Endodermal cell (in vitro differentiated cells): ENCODE results near the gene NREP. TPM values are rescaled to one million over a fixed set of nuclear protein-coding genes. Genes with fewer than 3 reads are reported as not detected.

ENCODE experiments used
- DNase-seq: peaks from one replicate; pipeline ENCODE4 v3.0.0-alpha.2; 2017
- H3K27ac ChIP-seq: 2 replicates; pipeline ENCODE4 v1.5.1; 2013; ENCODE audit warnings: mild to moderate bottlenecking, low read depth, low read length, moderate library complexity
- H3K27me3 ChIP-seq: 2 replicates; pipeline ENCODE4 v1.6.1; 2013; ENCODE audit warnings: mild to moderate bottlenecking, low read length, moderate library complexity; ENCODE audit not compliant: insufficient read depth, control insufficient read depth, poor library complexity, severe bottlenecking
- H3K36me3 ChIP-seq: 2 replicates; pipeline ENCODE4 v1.7.0; 2013; ENCODE audit warnings: mild to moderate bottlenecking, low read length, moderate library complexity; ENCODE audit not compliant: control insufficient read depth, insufficient read depth
- H3K4me1 ChIP-seq: one replicate; pipeline ENCODE4 v1.7.0; 2013; ENCODE audit warnings: low read length; ENCODE audit not compliant: control insufficient read depth, insufficient read depth
- H3K4me3 ChIP-seq: 2 replicates; pipeline ENCODE4 v1.5.1; 2013; ENCODE audit warnings: mild to moderate bottlenecking, low read length, moderate library complexity
- H3K9ac ChIP-seq: 2 replicates; pipeline ENCODE4 v1.6.1; 2013; ENCODE audit warnings: mild to moderate bottlenecking, low read length, moderate library complexity; ENCODE audit not compliant: poor library complexity, severe bottlenecking; ENCODE audit errors: extremely low read depth
- H3K9me3 ChIP-seq: 2 replicates; pipeline ENCODE4 v1.6.1; 2013; ENCODE audit warnings: mild to moderate bottlenecking, low read length, moderate library complexity; ENCODE audit not compliant: control insufficient read depth
- H3K27ac Mint-ChIP-seq: 2 replicates; pipeline ENCODE4 v1.8.0; 2020; ENCODE audit warnings: mixed read lengths
- H3K27me3 Mint-ChIP-seq: 2 replicates; pipeline ENCODE4 v1.8.0; 2021; ENCODE audit warnings: mild to moderate bottlenecking, mixed read lengths; ENCODE audit not compliant: insufficient read depth
- H3K36me3 Mint-ChIP-seq: 2 replicates; pipeline ENCODE4 v1.8.0; 2020; ENCODE audit warnings: low read depth, mixed read lengths
- H3K4me1 Mint-ChIP-seq: 2 replicates; pipeline ENCODE4 v1.8.0; 2020; ENCODE audit warnings: mixed read lengths
- H3K4me3 Mint-ChIP-seq: 2 replicates; pipeline ENCODE4 v1.8.0; 2020; ENCODE audit warnings: mild to moderate bottlenecking, moderate library complexity, mixed read lengths
- H3K9me3 Mint-ChIP-seq: 2 replicates; pipeline ENCODE4 v1.8.0; 2020; ENCODE audit warnings: mild to moderate bottlenecking, mixed read lengths
- CTCF ChIP-seq: fragments of 200-600 bp; sonication (generic); conservative IDR thresholded peaks from 2 replicates; pipeline ENCODE4 v1.5.0; 2021; ENCODE audit warnings: antibody characterized with exemption, mild to moderate bottlenecking
- WGBS, 2 experiments: methylation state at CpG; one replicate each; pipeline versions ENCODE4 v1.1.5 to v1.1.7; 2013; ENCODE audit warnings: missing lambda C conversion rate in 2 of 2, mixed read lengths in 1 of 2; ENCODE audit not compliant: insufficient coverage in 1 of 2, insufficient read length in 1 of 2; 5-methylcytosine and 5-hydroxymethylcytosine counted together
- total RNA-seq, 2 donors: library from RNA; stranded (reverse); fragmentation: NEBNext Ultra II Directional in 1 of 2; extraction: Animal tissue kit (Norgen Biotek cat#: 25700) in 1 of 2; gene quantifications; 2 replicates in 1 of 2; 3 replicates in 1 of 2; pipeline ENCODE4 v1.2.1, GENCODE V29; 2021

The NREP gene
- total RNA-seq, 2 donors from 2014 or later = 212 to 238 TPM

- Mint-ChIP-seq H3K27me3 (no peaks in the 10 kb centered on the region), H3K36me3 (peaks cover 46% of the 10 kb centered on the region), H3K4me1 (peaks cover 8% of the 10 kb centered on the region), H3K4me3 (no peak overlapping the region), H3K27ac (no peak overlapping the region), H3K9me3 (no peaks in the 10 kb centered on the region)
- Histone ChIP-seq H3K9me3 (no peaks in the 10 kb centered on the region), H3K4me1 (no peaks in the 10 kb centered on the region), H3K36me3 (peaks cover 83% of the 10 kb centered on the region), H3K27me3 (no peaks in the 10 kb centered on the region), H3K9ac (no peak overlapping the region), H3K4me3 (no peak overlapping the region), H3K27ac (no peak overlapping the region)
- no peak for DNase-seq
- WGBS, 2 experiments = 96 to 97% methylated on average over 5 of the region's 5 CpGs
- TF ChIP-seq CTCF = no peak
These were observed 7.5 kb downstream of the NREP start for GRCh38 chr5:111749303-111750026.

- Histone ChIP-seq H3K36me3 (peaks cover 81% of the 10 kb centered on the region), H3K27me3 (no peaks in the 10 kb centered on the region), H3K27ac (no peak overlapping the region), H3K4me1 (no peaks in the 10 kb centered on the region), H3K9ac (no peak overlapping the region), H3K9me3 (no peaks in the 10 kb centered on the region), H3K4me3 (no peak overlapping the region)
- Mint-ChIP-seq H3K27ac (no peak overlapping the region), H3K4me1 (peaks cover 10% of the 10 kb centered on the region), H3K9me3 (no peaks in the 10 kb centered on the region), H3K36me3 (peaks cover 40% of the 10 kb centered on the region), H3K27me3 (no peaks in the 10 kb centered on the region), H3K4me3 (no peak overlapping the region)
- TF ChIP-seq CTCF = no peak
- no peak for DNase-seq
- 90 to 95% methylated on average over 2 to 3 of the region's 3 CpGs for WGBS, 2 experiments
These were observed 8.7 kb downstream of the NREP start for GRCh38 chr5:111748304-111748763.

GRCh38 chr5:111747337-111747736 lies 9.7 kb downstream of the NREP start:
- no peaks in the 10 kb centered on the region for H3K9me3 Mint-ChIP-seq
- H3K4me3 ChIP-seq = no peak overlapping the region
- no peak overlapping the region for H3K9ac ChIP-seq
- no peak for DNase-seq
- H3K4me3 Mint-ChIP-seq = no peak overlapping the region
- no peak overlapping the region for H3K27ac Mint-ChIP-seq
- peaks cover 35% of the 10 kb centered on the region for H3K36me3 Mint-ChIP-seq
- no peak for TF ChIP-seq CTCF
- WGBS, 2 experiments = 90 to 100% methylated on average over 1 to 2 of the region's 2 CpGs
- no peak overlapping the region for H3K27ac ChIP-seq
- no peaks in the 10 kb centered on the region for H3K27me3 Mint-ChIP-seq
- H3K9me3 ChIP-seq = no peaks in the 10 kb centered on the region
- peaks cover 8% of the 10 kb centered on the region for H3K4me1 Mint-ChIP-seq
- H3K27me3 ChIP-seq = no peaks in the 10 kb centered on the region
- H3K4me1 ChIP-seq = no peaks in the 10 kb centered on the region
- peaks cover 75% of the 10 kb centered on the region for H3K36me3 ChIP-seq
